Gastrocnemius medialis (tissue), 4 donors: ENCODE results near the gene CHCHD3. TPM values are rescaled to one million over a fixed set of nuclear protein-coding genes. Genes with fewer than 3 reads are reported as not detected.
A peak's percentile ranks its signal among the peaks of the same experiment; 100 is the strongest.

Experiments used
- ATAC-seq, 2 donors: fragments of 150-250 bp; one replicate each; pipeline ENCODE4 v1.9.1; 2016
- DNase-seq, 2 donors: peaks; one replicate each; pipeline ENCODE4 v3.0.0-alpha.2; 2019
- H3K27ac ChIP-seq, 4 donors: fragments of 200-600 bp; sonication (generic); 1 replicate in 1 of 4; 2 replicates in 3 of 4; pipeline ENCODE4 v1.5.1; 2016 to 2018; ENCODE audit warnings: mild to moderate bottlenecking in 2 of 4, moderate library complexity in 1 of 4
- H3K27me3 ChIP-seq, 3 donors: fragments of 200-600 bp; sonication (generic) in 2 of 3; 1 replicate in 1 of 3; 2 replicates in 2 of 3; pipeline versions ENCODE4 v1.5.1 to v1.6.0; 2016 to 2019; ENCODE audit warnings: mild to moderate bottlenecking in 1 of 3, moderate library complexity in 1 of 3
- H3K36me3 ChIP-seq, 2 donors: fragments of 200-600 bp; sonication (generic) in 1 of 2; one replicate each; pipeline ENCODE4 v1.5.1; 2017 to 2018
- H3K4me1 ChIP-seq, 2 donors: fragments of 200-600 bp; sonication (generic) in 1 of 2; one replicate each; pipeline ENCODE4 v1.5.1; 2016 to 2017; ENCODE audit warnings: mild to moderate bottlenecking in 2 of 2
- H3K4me3 ChIP-seq, 4 donors: fragments of 200-600 bp; sonication (generic) in 3 of 4; 1 replicate in 1 of 4; 2 replicates in 3 of 4; pipeline ENCODE4 v1.5.1; 2016 to 2019; ENCODE audit warnings: mild to moderate bottlenecking in 2 of 4
- H3K9me3 ChIP-seq, 3 donors: fragments of 200-600 bp; sonication (generic) in 2 of 3; 1 replicate in 1 of 3; 2 replicates in 2 of 3; pipeline ENCODE4 v1.5.1; 2016 to 2019
- POLR2A ChIP-seq, 2 donors: fragments of 450-650 bp; IDR thresholded peaks; one replicate each; pipeline ENCODE4 v1.6.1; 2017; ENCODE audit warnings: antibody characterized with exemption in 2 of 2, mild to moderate bottlenecking in 2 of 2, moderate library complexity in 2 of 2
- in situ Hi-C, 4 donors: fragments of 200-750 bp; cut with MboI; loops; one replicate each; pipeline versions ENCODE4 v1.15.0 to v1.8.0; 2017; ENCODE audit warnings: low sequenced_read_pairs in 4 of 4
- intact Hi-C: fragments of 100-400 bp; cut with DNase I; formaldehyde crosslinking; loops from one replicate; pipeline ENCODE4 v1.15.1; 2023; ENCODE audit warnings: low total_unique reads
- total RNA-seq, 4 donors: library from RNA; depleted of rRNA; stranded (reverse); fragments of >200 nt; gene quantifications; one replicate each; pipeline versions ENCODE4 v1.1.0 to v1.2.3, GENCODE V29; 2016
- TF ChIP-seq, protein P1 (sequence below), 5 experiments: fragments of 450-650 bp in 3 of 5; fragments of 200-600 bp in 2 of 5; sonication (generic) in 2 of 5; IDR thresholded peaks in 4 of 5; conservative IDR thresholded peaks in 1 of 5; 1 replicate in 4 of 5; 2 replicates in 1 of 5; pipeline ENCODE4 v1.5.1; 2016 to 2019; ENCODE audit warnings: antibody characterized with exemption in 5 of 5, mild to moderate bottlenecking in 3 of 5, moderate library complexity in 3 of 5

Gene CHCHD3
- total RNA-seq, 4 donors from 2014 or later: 110 to 177 (median 131) TPM

DNA sequence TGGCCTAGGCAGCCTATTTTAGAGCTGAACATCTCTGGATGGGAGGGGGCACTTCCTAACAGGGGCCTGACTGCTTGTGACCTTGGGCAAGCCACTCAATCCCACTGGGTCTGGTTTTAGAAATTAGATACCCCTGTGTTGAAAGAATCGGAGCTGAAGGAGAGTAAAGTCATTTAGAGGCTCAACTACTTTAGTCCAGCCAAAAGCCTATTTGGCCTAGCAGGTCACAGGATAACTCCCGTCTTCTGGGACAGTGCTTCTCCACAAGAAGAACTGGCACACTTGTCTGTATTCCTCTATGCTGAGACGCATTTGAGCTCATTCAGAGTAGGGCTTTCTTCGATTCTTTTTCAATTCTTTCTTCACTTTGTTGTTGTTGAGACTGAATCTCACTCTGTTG lies 224.2 kb downstream of the CHCHD3 start:
- no peaks in the 10 kb centered on the region for H3K36me3 ChIP-seq
- TF ChIP-seq POLR2A (IDR thresholded peaks at IDR 0.05): no peak
- TF ChIP-seq, protein P1, sequence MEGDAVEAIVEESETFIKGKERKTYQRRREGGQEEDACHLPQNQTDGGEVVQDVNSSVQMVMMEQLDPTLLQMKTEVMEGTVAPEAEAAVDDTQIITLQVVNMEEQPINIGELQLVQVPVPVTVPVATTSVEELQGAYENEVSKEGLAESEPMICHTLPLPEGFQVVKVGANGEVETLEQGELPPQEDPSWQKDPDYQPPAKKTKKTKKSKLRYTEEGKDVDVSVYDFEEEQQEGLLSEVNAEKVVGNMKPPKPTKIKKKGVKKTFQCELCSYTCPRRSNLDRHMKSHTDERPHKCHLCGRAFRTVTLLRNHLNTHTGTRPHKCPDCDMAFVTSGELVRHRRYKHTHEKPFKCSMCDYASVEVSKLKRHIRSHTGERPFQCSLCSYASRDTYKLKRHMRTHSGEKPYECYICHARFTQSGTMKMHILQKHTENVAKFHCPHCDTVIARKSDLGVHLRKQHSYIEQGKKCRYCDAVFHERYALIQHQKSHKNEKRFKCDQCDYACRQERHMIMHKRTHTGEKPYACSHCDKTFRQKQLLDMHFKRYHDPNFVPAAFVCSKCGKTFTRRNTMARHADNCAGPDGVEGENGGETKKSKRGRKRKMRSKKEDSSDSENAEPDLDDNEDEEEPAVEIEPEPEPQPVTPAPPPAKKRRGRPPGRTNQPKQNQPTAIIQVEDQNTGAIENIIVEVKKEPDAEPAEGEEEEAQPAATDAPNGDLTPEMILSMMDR (IDR thresholded peaks at IDR 0.05 in 4 of 5, conservative IDR thresholded peaks at IDR 0.05 in 1 of 5): no peak
- intact Hi-C loops: no loop called here
- H3K4me3 ChIP-seq: no peak overlapping the region
- no peaks in the 10 kb centered on the region for H3K9me3 ChIP-seq
- peak in 1 of 2 donors; percentile 87 for ATAC-seq
- DNase-seq: peak in 1 of 2 donors; percentile 27
- in situ Hi-C loops: no loop called here
- H3K27ac ChIP-seq: peak overlapping the region in 1 of 4 donors; percentile 20
- no peaks in the 10 kb centered on the region for H3K27me3 ChIP-seq
- no peaks in the 10 kb centered on the region for H3K4me1 ChIP-seq

- H3K9me3 ChIP-seq: no peaks in the 10 kb centered on the region
- no peaks in the 10 kb centered on the region for H3K36me3 ChIP-seq
- in situ Hi-C loops: no loop called here
- no peaks in the 10 kb centered on the region for H3K27me3 ChIP-seq
- no peak overlapping the region for H3K27ac ChIP-seq
- no peak for TF ChIP-seq POLR2A (IDR thresholded peaks at IDR 0.05)
- TF ChIP-seq, protein P1 (IDR thresholded peaks at IDR 0.05 in 4 of 5, conservative IDR thresholded peaks at IDR 0.05 in 1 of 5): no peak
- H3K4me3 ChIP-seq: no peak overlapping the region
- DNase-seq (no peak), ATAC-seq (no peak)
- no peaks in the 10 kb centered on the region for H3K4me1 ChIP-seq
- intact Hi-C loops: no loop called here
Observed at GRCh38 chr7:132857031-132857430, 224.9 kb downstream of the CHCHD3 start.

DNA sequence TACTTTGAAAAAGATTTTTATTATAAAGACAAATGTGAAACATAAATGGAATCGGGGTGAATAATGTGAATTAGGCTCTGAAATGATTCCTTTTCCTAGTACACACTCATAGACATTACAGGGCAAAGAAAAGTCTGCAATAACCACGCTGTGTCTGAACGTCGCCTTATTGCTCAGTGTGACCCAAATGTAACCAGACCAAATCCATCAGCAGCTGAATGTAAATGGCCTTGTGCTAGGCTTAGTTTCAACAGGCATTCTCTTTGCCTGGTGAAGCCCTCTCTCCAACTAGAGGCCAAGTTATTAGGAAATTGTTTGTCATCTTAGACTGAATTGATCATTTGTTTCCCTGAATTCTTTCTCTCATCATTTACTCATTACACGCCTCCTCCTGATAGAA lies 225.5 kb downstream of the CHCHD3 start:
- Histone ChIP-seq H3K9me3 (no peaks in the 10 kb centered on the region), H3K27me3 (no peaks in the 10 kb centered on the region), H3K36me3 (no peaks in the 10 kb centered on the region), H3K27ac (no peak overlapping the region), H3K4me3 (no peak overlapping the region), H3K4me1 (no peaks in the 10 kb centered on the region)
- DNase-seq (no peak), ATAC-seq (no peak)
- in situ Hi-C loops (no loop called here), intact Hi-C loops (no loop called here)
- TF ChIP-seq, protein P1 (IDR thresholded peaks at IDR 0.05 in 4 of 5, conservative IDR thresholded peaks at IDR 0.05 in 1 of 5): no peak
- no peak for TF ChIP-seq POLR2A (IDR thresholded peaks at IDR 0.05)

GRCh38 chr7:132855901-132856300 lies 226.0 kb downstream of the CHCHD3 start:
- ATAC-seq (no peak), DNase-seq (no peak)
- Histone ChIP-seq H3K27me3 (no peaks in the 10 kb centered on the region), H3K4me3 (no peak overlapping the region), H3K9me3 (no peaks in the 10 kb centered on the region), H3K36me3 (no peaks in the 10 kb centered on the region), H3K27ac (no peak overlapping the region), H3K4me1 (no peaks in the 10 kb centered on the region)
- in situ Hi-C loops: no loop called here
- TF ChIP-seq, protein P1 (IDR thresholded peaks at IDR 0.05 in 4 of 5, conservative IDR thresholded peaks at IDR 0.05 in 1 of 5): no peak
- no peak for TF ChIP-seq POLR2A (IDR thresholded peaks at IDR 0.05)
- intact Hi-C loops: no loop called here

DNA sequence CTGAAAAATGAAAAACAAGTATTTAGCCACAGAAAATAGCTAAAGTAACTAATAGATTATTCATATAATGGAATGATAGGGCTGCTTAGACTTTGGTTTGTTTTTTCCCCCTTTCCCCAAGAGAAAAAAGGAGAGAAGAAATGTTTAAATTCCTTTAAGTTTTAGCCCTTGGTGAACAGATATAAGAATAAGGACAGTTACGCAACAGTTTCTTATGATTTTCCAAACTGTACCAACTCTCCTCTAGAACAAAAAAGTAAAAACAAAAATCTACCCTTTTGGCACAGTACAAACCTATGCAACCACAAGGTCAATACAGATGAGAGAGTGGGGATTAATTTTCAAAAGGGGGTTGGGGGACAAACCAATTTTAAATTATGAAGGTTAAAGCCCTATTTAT lies 227.7 kb downstream of the CHCHD3 start:
- Histone ChIP-seq H3K36me3 (no peaks in the 10 kb centered on the region), H3K9me3 (no peaks in the 10 kb centered on the region), H3K27ac (no peak overlapping the region), H3K4me1 (no peaks in the 10 kb centered on the region), H3K4me3 (no peak overlapping the region), H3K27me3 (no peaks in the 10 kb centered on the region)
- no peak for DNase-seq
- intact Hi-C loops: no loop called here
- TF ChIP-seq, protein P1 (IDR thresholded peaks at IDR 0.05 in 4 of 5, conservative IDR thresholded peaks at IDR 0.05 in 1 of 5): no peak
- TF ChIP-seq POLR2A (IDR thresholded peaks at IDR 0.05): no peak
- in situ Hi-C loops: no loop called here
- no peak for ATAC-seq
